ENCODE results near the gene GCNT2.
"Not testable (repeated sequence)": the region's sequence is repeated elsewhere in the genome, so short reads cannot be mapped to it uniquely, and the experiment has no call there.

Gene GCNT2

DNA sequence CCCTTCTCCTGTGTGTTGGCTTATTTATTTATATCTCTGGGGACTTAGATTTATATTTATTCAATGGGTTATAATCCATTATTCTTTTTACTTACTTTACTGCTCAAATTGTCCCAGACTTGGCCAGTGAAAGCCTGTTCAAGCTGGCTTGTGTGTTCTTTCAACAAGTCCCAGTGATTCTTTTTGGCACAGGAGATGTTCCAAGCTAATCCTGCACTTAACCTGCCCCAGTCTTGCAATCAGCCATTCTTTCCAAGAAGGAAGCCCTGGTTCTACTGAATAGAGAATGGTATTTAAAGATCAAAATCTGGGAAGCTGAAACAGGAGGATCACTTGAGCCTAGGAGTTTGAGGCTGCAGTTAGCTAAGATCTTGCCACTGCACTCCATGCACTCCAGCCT is 26.7 kb downstream of the GCNT2 start:
- no peak for DNase-seq (ENCODE audit: low read depth, low spot score)

DNA sequence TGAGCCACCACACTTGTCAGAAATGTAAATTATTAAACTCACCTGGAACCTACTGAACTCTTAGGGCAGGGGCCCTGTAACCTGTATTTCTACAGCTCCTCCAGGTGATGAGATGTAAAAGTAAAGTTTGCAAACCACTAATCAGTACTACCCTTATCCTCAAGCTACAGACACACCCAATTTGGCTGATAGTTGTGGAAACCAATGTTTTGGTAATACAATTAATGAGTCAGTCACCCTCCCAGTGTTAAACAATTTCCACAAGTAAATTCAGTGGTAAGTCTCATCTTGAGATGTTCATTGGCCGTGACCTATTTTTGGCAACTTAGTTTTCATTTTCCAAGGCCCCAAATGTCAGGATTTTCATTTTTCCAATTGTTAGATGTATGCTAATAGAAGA is 29.6 kb downstream of the GCNT2 start:
- no peak for DNase-seq (ENCODE audit: low read depth, low spot score)

DNA sequence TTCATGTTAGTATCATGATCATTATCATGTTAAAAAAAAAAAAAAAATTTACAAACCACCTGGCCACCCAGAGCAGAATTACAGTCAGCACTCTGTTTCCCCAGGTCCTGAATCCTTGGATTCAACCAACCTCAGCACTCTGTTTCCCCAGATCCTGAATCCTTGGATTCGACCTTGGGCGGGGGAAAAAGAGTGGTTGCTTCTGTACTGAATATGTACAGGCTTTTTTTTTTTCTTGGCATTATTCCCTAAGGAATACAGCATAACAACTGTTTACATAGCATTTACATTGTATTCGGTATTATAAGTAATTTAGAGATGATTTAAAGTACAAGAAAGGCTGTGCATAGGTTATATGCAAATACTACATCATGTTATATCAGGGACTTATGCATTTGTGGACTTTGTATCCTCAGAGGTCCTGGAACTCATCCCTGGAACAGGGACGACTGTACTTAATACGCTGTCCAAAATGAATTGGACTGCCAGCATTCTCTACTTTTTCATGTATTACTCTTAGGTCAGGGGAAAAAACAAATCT is 31.2 kb downstream of the GCNT2 start:
- no peak for DNase-seq (ENCODE audit: low read depth, low spot score)

DNA sequence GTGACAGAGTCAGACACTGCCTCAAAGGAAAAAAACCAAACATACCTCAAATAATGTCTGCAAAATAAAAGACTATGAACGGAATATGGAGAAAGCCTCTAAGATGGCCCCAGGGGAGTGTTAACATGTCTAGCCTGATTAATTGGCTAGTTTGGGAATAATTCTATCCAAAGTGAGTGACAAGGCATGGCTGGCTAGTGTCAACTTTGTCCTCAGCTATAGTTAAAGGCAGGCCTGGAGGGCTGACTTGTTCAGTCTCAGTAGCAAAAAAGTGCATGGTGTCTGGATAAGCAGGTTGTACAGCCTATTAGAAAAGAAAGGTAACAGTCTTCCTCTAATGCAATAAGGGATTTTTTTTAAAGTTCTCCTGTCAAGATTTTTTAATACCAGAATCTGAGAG is 32.7 kb downstream of the GCNT2 start:
- no peak for DNase-seq (ENCODE audit: low read depth, low spot score)

DNA sequence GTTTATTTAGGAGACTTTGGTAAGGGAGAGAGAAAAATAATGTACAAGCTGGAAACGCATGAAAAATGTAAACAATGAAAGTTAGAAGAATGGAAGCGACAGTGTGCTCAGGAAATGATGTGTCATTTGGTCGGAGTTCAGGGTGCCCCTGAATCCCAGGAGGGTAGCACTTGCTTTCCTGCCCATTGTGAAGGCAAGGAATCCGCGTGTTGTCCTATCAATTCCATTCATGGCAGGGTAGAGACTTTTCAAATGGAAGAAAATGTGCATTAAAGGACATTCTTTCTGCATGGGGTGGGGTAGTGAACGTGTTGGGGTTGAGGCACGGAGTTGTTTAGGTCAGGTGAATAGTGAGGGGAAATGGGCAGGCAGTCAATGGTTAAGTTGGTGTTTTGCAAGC is 33.7 kb downstream of the GCNT2 start:
- no peak for DNase-seq (ENCODE audit: low read depth, low spot score)

DNA sequence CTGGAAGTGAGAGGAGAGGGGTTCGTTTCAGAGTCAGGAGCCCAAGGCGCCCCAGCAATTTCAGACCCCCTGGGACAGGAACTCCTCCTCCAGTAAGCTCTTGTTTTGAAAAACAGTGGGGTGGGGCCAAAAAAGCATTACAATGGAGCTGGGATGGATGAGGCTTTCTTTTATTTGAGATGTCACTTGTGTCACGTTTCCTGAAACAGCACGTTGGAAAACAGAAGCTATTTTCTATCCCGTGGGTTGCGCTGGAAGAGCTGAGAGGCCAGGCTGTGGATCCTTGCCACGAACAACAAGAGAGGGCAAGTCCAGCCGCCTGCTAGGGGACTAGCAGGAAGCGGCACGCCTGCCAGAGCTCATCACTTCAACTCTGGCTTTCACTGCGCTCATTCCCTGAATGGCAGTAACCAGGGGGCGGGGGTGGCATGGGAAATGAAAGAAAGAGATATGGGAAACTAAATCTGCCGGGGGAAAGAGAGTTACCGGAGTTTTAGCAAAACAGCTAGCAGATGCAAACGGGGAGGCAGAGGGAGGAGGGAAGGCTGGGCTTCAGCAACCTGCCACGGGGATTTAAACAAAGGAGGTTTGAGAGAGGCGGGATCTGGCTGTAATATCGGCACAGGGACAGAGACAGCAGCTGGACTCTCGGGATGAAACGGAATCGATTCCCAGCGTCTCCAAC is 34.6 kb downstream of the GCNT2 start:
- DNase-seq (ENCODE audit: low read depth, low spot score), result no peak

DNA sequence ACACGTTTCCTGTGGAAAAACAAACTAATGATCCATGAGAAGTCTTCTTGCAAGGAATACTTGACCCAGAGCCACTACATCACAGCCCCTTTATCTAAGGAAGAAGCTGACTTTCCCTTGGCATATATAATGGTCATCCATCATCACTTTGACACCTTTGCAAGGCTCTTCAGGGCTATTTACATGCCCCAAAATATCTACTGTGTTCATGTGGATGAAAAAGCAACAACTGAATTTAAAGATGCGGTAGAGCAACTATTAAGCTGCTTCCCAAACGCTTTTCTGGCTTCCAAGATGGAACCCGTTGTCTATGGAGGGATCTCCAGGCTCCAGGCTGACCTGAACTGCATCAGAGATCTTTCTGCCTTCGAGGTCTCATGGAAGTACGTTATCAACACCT is 35.4 kb downstream of the GCNT2 start:
- DNase-seq (ENCODE audit: low read depth, low spot score), result no peak

DNA sequence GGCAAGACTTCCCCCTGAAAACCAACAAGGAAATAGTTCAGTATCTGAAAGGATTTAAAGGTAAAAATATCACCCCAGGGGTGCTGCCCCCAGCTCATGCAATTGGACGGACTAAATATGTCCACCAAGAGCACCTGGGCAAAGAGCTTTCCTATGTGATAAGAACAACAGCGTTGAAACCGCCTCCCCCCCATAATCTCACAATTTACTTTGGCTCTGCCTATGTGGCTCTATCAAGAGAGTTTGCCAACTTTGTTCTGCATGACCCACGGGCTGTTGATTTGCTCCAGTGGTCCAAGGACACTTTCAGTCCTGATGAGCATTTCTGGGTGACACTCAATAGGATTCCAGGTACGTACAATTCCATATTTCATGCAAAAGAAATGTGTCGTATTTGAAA is 35.8 kb downstream of the GCNT2 start:
- no peak for DNase-seq (ENCODE audit: low read depth, low spot score)

DNA sequence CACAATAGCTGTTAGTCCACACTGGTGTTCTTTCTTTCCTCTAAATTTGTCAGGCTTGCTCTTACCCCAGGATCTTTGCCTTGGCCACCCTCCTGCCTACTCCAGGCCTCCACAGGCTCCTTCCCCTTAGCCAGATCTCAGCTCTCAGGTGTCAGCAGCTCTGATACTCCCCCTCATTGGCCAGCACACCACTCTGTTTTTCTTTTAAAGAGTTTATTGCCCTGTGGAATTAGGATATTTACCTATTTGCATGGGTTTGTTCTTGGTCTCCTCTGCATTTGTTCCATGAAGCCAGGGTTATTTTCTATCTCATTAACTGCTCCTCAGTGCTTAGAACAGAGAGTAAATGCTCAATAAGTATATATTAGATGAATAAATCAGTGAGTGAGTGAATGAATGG is 36.8 kb downstream of the GCNT2 start:
- DNase-seq (ENCODE audit: low read depth, low spot score), result no peak

- DNase-seq (ENCODE audit: low read depth, low spot score), result no peak
These were observed 37.4 kb downstream of the GCNT2 start for GRCh38 chr6:10558565-10558964.

DNA sequence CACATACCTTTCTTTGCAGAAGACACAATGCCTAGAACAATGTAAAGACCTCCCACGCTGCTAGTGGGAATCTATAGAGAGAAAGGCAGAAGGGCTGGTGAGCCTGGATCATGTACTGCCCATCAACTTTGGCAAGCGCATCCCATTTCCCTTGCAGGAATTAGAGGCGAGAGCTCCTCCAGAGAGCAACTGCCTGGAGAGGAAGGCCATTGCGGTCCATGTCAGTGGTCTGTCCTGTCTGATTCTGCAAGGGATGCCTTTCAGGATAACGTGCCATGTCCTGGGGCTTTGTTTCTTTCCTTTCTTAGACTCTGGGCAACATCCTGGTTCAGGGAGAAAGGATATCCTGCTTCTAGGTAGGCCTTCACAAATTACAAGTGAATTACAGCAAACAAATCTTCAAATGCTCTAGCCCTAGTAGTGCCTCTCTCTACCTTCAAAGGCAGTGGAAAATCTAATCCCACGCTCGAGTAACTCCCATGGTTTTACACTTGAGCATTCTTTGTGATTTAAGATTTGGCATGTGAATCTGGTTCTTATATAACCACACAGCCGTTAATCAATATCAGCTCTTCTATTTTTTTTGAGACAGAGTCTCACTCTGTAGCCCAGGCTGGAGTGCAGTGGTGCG is 38.5 kb downstream of the GCNT2 start:
- DNase-seq (ENCODE audit: low read depth, low spot score), result no peak

DNA sequence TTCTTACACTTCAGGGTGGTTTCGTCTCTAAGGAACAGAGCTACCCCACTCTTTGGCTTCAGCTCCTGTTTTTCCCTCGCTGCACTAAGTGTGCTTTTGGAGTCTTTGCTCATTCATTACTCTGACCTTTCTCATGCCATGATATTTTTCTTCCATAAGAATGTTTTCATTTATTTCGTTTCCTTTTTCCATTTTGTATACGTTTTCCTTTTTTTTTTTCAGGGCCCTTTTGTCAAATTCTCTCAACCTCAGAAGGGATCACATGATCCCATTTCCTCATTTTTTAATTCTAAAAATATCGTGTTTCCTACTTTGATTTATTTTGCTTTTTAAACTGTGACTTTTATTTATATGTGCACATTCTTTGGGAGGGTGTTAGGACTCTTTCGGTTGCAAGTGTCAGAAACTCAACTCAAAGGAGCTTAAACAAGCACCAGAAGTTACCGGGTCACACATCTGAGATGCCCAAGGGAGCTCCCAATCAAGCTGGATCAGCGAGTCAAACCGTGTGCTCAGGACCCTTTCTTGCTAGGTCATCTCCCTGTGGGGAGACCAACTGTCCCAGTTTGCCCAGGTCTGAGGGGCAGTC is 40.6 kb downstream of the GCNT2 start:
- no peak for DNase-seq (ENCODE audit: low read depth, low spot score)

DNA sequence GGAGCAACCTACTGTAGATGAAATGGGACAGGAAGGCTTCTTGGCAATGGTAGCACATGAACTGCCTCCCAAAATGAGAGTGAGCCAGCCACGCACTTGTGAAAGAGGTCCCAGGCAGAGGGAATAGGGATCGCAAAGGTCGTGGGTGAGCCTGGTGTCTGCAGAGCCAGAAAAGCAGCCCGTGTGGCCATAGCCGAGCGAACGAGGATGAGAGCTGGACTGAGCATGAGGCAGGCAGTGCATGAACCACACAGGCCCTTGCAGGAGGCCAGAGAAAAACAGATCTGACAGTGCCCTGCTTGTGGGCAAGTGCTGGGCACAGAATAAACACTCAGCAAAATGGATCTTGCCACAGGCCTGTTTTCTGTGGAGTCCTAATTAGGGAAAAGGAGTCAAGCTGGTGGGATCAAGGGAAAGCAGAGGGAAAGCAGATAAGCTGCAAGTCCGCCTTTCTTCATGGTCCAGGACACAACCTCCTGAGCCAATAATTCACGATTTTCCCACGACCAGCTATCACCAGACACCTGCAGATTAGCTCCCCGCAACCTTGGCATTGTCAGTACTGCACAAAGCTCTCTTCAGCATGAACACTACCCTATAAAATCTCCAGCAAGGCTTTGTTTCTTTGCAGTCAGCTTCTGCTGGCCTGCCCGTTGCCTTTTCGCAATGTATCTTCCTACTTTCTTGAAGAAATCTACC is 44.0 kb downstream of the GCNT2 start:
- no peak for DNase-seq (ENCODE audit: low read depth, low spot score)

- no peak for DNase-seq (ENCODE audit: low read depth, low spot score)
These were observed 44.8 kb downstream of the GCNT2 start for GRCh38 chr6:10565913-10566312.

GRCh38 chr6:10567256-10568026 is 46.3 kb downstream of the GCNT2 start:
- DNase-seq (ENCODE audit: low read depth, low spot score), result no peak

DNA sequence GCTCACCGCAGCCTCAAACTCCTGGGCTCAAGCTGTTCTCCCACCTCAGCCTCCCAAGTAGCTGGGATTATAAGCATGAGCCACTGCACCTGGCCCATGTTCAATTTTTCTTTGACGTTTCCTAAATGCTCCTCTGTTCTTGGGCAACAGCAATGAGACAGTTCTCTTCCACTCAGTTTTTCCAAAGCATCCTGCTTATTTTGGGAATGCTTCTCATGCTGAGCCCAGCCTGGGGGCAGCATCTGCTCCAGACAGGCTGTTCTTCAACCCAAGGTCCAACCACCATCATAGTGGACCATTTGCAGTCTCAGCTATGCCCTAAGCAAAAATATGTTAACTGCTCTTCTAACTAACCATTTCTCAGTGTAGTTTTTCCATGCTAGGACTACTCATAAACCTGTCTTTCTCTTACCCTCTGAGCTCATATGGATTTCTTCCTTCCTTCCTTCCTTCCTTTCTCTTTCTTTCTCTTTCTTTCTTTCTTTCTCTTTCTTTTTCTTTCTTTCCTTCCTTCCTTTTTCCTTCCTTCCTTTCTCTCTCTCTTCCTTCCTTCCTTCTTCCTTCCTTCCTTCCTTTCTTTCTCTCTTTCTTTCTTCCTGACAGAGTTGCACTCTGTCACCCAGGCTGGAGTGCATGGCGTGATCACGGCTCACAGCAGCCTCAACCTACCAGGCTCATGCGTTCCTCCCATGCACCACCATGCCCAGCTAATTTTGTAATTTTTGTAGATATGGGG is 48.4 kb downstream of the GCNT2 start:
- no peak for DNase-seq (ENCODE audit: low read depth, low spot score)

DNA sequence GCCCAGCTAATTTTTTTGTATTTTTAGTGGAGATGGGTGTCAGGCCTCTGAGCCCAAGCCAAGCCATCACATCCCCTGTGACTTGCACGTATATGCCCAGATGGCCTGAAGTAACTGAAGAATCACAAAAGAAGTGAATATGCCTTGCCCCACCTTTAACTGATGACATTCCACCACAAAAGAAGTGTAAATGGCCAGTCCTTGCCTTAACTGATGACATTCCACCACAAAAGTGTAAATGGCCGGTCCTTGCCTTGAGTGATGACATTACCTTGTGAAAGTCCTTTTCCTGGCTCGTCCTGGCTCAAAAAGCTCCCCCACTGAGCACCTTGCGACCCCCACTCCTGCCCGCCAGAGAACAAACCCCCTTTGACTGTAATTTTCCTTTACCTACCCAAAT is 54.4 kb downstream of the GCNT2 start:
- not testable (repeated sequence) for DNase-seq (ENCODE audit: low read depth, low spot score)

DNA sequence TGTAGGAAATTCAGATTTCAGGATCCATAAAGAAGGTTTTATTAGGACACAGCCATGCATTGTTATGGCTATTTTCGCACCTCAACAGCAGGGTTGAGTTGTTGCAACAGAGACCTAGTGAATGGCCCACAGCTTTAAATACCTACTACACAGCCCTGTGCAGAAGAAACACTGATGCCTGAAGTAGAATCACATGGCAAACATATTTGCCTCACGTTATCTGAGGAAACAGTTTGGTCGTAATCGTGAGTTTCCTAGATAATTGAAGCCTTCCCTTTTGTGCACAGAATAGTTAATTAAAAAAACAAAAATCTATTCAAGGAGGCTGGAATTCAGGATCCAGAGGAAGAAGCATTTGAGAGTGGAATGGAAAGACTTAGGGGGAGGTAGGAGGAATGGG is 55.1 kb downstream of the GCNT2 start:
- DNase-seq (ENCODE audit: low read depth, low spot score), result no peak

GRCh38 chr6:10577112-10577511 is 56.0 kb downstream of the GCNT2 start:
- no peak for DNase-seq (ENCODE audit: low read depth, low spot score)

GRCh38 chr6:10578723-10579122 is 57.6 kb downstream of the GCNT2 start:
- DNase-seq (ENCODE audit: low read depth, low spot score), result no peak

- no peak for DNase-seq (ENCODE audit: low read depth, low spot score)
These were observed 58.7 kb downstream of the GCNT2 start for GRCh38 chr6:10579803-10580202.
